GM19351 (cell line): Measurements from ENCODE around the gene SFRP2.

Experiments
- ATAC-seq: cut with Tn5 transposase; IDR thresholded peaks from one replicate; pipeline ENCODE4 v1.9.1; 2021; ENCODE audit warnings: mild to moderate bottlenecking, moderate library complexity; ENCODE audit not compliant: unreplicated experiment

Gene SFRP2

DNA sequence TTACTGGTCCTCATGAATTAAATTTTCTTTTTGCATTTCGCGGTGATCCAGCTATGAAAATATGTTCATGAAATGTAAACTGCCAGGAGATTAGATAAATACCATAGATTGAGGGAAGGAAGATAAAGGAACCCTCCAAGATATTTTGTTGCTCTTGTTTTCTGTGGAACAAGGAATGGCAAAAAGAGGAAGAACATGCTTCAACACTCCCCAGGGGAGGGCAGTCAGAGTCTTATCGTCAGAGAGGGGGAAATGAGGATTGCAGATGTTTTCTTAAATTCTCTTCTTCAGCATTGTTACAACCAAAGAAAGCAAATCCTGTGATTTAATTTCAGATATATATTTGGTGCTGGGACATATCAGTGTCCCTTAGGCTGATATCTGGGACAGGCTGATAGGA lies 9.5 kb upstream of the SFRP2 start:
- ATAC-seq: no peak

DNA sequence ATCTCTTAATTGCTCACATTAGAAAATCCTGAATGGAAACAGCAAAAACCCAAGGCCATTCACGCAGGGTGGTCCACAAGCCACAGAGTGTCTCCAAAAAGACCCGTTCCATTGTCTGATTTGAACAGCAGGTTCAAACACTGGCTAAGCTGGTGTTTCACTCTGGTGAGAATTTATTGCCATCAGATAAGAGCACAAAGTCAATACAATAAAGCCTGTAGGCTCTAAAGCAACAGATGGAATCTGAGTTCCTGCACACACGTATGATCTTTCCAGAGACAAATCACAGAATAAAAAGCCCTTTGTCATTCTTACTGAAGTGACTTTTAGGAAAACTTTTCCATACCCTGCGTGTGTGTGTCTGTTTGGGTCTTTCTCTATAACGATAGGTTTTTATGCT lies 5.1 kb upstream of the SFRP2 start:
- no peak for ATAC-seq

DNA sequence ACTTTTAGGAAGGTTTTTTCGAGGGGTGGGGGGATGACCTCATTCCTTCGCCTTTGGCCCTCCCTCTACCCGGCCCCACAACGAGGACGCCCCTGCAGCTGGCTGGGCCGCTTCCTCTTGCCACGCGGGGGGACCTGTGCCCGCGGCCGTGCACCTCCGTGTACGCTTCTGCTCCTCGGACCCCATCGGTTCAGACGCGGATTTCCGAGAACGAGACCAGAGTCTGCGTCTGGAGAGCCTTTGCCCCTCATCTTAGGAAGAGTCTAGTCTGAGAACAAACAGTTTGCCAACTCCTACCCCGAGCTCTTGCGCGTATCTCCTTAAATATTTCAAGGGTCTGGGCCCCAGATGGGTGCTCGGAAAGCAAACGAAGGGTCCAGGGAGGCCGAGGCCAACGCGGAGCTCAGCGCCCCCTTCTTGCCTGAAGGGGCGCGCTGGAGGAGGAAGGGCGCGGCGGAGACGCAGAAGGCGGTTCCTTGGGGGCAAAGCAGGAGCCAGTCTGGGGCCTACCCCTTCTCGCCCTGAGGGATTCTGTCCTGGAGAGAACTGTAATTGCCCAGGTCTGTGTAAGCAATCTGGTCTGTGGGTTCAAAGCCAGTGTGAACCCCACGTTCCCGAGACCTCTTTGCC lies 3.9 kb upstream of the SFRP2 start:
- peak; percentile 29 for ATAC-seq

DNA sequence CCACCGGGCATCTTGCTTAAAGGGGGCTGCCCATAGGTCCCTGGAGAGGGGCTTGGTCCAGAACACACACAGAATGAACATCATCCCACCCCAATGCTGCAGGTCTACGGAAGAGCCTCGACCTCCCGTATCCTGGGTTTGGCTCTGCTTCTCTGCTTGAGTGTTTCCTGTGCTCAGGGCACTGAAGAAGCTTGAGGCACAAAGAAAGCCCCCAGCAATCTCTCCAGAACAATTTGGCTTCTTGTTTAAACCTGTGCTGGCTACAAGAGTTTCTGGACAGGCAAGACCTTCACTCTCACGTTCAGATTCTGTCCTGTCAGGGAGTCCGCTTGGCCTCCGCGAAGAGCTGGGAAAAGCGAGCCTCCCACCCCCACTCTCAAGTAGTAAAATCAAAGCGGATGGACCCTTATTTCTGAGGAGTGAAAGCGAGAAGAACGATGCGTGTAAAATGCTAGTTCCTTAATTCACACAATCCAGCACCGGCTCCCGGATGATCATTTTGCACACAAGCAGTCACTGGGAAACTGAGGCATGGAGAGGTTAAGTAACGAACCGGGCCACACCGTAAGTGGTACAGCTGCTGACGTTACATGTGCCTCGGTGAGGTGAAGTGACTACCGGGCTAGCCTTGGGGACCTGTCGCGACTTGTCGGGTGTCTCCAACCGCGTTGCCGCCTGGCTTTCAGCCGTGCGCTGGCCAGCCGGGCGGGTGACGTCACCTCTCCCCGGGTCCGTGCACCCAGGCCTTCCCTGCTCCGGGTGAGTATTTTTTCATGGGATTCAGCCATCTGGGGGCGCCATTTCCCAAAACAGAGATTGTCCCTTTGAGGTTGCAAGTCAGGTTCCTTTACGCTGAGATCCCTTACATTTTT lies 3.1 kb upstream of the SFRP2 start:
- peak; percentile 49 for ATAC-seq

DNA sequence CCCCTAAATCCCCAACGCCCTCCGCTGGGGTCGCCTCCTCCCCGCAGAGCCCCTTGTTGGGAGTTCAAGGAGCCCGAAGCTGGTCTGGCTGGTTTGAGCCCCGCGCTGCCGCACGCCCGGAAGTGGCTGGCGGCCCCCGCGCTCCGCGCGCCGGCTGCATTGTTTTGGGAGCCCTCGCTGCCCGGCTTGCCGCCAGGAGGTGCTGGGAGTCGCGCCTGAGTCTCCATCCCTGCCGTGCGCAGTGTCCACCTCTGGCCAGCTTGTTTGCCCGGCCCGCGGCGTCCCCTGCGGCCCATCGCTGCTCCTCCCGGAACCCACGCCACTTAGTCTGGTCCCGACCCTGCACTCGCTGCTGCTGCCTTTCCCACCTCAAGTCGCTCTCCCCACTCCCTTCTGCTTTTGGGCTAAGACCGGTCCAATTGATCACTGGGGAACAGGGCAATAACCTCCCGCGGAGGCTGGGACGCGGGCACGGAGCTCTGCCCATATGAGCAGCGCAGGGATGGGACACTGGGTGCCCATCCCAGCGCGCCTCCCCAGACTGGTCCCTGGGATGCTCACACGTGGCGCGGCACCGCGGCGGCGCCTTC lies 2.2 kb upstream of the SFRP2 start:
- ATAC-seq: no peak

DNA sequence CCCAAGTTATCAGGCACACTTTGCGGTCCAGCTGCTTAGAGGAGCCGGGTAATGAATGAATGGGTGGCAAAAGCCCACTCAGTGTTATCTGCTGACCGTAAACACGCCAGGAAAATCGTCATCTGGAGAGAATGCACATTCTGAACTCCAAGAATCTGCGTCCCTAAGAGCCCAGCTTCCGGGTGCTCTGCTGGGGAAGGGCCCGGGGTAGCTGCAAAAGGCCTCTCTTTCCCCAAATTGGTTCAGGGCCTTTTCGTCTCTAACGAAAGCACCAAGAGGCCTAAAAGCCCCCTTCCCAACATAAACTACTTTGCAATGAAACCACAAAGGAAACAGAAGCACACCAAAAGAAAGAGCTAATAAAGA lies 1.6 kb upstream of the SFRP2 start:
- ATAC-seq: no peak

DNA sequence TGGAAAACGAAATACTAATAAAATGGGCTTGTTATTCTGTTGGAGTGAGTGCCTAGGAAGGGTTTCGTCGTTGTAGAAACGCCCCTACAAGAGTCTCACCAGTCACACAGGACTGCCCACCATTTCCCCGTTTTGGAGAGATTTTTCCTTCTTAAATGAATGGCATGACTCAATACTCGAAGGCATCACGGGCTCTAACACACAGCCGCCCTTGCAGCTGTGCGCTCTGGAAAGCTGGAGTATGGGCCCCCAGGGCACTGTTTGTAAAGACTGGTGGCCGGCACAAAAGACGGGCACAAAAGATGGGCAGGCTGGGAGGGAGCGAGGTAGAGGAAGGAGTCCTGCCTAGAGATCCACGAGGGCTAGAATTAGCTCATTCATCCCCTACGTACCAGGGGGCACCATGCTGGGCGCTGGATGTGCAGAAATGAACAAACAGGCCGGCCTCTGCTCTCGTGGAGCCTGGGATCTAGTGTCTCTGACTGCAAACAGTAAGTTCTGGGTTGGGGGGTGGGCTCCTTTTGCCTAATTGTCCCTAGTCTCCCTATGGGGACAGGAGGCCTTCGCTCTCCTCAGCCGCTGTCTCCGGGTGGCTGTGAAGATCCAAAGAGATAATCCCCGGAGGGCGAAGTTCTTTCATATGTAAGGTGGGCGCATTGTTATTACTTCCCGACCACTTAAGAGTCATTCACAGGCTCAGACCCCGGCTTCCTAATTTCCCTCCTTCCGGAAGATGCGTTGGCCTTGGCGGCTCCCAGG lies 1.0 kb upstream of the SFRP2 start:
- ATAC-seq: no peak

DNA sequence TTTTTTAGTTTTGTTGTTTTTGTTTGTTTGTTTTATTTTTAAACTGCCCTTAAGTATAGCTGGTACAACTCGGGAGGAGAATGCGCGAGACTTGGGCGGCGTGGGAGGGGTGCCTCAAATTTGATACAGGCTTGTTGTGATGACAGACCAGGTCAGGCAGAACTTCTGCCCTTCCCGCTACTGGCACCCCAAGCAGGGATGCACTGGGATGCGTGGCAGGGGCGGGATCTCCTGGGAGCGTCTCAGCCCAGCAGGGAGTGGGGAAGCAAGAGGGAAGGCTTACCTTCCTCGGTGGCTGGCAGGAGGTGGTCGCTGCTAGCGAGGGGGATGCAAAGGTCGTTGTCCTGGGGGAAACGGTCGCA lies 851 bp downstream of the SFRP2 start:
- no peak for ATAC-seq

DNA sequence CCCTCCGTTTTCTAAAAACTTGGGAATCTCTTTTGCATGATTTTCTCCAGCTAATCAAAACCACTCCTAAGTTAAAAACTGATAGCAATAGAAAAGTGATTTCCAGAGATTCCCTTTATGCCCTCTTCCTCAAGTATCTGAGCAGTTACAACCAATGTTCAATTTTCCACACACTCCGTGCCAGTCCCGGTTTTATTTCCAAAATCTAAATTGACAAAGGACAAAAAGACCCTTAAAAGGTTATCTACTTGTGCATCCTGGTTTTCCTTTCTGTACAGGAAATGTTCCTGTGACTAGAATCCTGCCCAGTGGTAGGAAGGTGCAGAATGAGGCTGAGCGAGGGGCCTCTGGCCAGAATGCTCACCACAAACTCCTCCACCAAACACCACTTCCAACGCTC lies 1.3 kb downstream of the SFRP2 start:
- ATAC-seq: no peak

DNA sequence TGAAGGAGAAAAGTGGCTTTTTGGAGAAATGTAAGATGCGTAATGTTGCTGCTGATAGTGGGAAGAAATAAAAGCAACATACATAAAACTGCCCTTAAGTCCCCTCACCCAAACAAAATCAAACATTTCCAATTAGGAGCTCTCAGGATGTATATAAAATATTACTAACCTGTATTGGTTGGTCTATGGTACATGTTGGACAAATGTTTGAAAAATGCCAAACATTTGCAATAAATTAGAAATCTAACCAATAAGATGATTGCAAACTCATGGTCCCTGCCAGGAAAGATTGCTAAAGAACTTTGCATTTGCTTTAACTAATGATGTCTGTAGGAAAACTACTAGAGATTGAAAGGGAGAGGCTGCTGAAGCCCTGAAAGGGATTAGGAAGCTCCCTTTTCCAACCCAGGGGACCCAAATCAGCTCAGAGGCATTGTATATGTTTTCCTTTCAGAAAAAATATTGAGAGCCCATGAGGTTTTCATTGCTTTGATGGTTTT lies 1.8 kb downstream of the SFRP2 start:
- ATAC-seq: no peak

DNA sequence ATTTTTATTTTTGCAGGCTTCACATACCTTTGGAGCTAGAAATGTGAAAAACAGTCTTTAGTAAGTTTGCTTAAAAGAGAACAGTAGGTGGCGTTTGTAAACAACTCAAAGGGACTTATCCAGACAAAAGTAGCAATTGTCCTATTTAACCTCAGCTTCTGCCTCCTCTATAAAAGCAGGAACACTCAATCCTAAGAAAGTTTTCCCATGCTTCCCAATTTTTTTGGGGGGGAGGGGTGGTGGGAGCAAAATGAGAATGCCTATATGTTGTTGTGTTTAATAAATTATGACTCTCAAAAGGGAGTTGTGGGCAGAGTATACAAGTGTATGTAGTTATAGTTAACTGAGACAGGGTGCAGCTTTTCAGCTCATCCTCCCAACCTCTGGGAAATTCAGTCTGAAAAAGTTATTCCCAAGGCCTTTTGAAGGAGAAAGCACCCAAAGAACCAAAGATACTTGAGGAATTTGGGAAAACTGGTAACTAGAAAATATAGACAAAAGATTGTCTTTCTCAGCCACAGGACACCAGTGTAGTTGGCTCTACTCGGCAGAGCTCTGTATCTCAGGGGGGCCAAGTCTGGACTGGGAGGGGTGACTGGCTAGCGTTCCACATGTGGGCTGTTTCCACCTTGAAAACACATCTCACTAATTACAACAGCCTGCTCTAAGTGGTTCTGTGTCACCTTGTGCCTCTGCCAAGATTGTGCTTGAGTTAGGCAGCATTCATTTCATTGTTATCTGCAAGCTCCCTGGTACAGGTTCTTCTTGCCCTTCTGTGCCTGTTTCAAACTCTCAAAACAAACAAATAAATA lies 2.8 kb downstream of the SFRP2 start:
- no peak for ATAC-seq

DNA sequence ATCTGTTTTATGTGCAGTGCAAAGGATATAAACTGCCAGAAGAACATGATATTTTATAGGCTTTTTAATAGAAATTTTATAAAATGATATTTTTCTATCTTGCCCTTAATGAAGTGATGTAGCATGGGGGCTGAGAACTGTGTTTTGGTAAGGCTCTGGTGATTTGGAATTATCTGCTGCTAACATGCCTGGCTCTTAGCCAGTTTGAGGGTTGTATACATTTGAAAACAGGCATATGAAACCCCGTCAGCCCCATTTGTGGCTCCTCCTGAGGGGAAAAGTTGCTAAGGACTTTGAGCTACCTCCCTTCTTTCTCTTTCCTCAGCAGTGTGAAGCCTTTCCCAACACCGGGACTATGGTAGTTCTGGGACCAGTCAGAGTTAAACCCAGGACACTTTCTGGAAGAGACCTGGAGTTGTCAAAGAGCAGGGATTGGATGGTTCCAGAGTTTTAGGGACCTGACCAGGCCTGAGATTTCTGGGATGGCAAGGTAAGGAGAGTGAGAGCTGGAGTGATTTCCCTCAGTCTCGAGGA lies 4.7 kb downstream of the SFRP2 start:
- ATAC-seq: no peak

DNA sequence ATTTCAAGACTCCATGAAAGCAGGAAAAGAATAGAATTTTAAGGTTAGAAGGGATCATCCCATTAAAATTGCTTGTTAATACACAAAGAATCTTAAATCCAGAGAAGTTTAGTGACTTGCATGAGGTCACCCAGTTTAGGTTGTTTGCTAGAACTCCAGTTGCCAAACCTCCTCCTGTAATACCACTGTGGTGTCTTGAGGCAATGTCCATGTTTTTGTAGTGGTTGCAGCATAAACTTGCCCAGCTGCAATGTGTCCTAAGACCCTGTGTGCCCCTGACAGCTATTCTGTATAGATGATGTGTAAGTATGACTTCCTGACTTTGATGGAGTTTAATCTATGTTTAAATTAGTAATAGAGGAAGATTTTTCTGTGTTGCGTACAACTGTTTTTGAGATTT lies 6.3 kb downstream of the SFRP2 start:
- ATAC-seq: no peak

DNA sequence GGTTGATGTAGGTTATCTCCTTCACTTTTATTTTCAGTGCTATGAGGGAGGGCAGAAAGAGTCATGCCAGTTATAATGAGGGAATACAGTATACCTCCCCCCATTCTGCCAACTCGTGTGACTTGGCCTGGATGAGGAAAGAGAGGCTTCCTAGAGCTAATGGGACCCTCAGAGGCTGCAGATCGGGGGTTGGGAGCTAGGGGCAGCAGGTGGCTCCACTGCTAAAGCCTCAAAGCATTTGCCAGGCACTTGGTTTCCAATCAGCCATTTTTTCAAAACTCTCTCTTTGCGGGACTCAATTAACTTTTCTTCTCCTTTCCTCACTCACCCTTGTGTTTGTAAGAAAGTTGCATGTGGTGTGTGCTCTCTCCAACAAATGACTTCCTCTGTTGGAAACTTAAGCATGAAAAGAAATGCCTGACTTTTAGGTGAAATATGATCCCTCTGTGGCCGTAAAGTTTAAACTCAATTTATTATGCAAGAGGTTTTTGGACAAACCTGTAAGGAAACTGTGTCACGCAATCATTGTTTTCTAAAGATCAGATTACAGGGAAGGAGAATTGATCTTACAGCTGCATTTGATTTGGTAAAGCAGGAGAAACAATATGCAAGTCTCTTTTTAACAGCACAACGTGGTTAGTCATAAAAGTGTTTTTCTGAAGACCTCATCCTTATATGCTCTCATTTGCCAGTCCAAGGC lies 7.0 kb downstream of the SFRP2 start:
- ATAC-seq: no peak

DNA sequence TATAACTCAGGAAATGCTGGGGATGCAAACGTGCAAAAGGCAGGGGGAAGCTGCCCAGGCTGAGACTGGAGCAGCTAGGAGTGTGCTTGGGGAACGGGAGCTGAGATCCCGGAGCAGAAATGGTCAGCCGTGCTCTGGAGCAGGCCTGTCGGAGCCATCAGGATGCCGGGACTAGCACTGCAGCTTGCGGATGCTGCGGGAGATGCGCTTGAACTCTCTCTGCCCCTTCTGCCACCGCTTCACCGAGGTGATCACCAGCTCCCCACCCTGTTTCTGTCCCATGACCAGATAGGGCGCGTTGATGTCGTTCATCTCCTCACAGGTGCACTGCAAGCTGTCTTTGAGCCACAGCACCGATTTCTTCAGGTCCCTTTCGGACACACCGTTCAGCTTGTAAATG lies 7.6 kb downstream of the SFRP2 start:
- ATAC-seq: peak; percentile 5

DNA sequence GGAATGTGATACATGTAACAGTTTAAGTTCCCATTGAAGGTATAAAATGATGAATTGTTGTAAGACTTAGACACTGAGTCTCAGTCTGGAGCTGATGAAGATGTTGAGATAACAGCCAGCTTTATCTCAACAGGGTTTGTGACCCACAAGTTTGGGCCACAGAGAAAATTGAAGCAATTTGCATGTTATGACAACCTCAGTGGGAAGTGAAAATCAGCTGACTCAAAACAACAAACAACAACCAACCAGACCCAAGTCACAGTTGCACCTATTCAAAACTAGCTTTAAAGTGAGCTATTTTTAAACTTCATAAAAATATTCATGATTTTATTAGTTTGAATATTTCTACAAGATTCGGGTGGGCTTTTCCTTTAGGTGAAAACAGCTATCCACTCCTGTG lies 8.0 kb downstream of the SFRP2 start:
- ATAC-seq: peak; percentile 87

DNA sequence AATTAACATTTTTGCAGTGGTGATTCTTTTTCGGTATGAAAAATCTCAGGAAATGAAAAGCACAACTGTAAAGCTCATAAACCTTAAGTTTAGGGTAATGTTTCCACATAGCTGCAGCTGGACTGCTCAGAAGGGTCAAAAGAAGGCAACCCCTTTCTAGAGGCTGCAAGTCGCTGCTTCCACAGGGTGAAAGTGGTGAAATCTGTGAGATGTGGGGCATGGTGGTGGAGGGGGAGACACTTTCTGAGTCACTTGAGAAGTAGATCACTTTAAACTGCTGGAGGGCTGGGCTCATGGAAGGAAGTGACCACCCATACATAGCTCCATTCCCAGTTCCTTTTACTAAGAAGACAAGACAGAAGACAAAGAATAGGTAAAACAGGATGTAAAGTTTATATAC lies 8.7 kb downstream of the SFRP2 start:
- ATAC-seq: no peak

DNA sequence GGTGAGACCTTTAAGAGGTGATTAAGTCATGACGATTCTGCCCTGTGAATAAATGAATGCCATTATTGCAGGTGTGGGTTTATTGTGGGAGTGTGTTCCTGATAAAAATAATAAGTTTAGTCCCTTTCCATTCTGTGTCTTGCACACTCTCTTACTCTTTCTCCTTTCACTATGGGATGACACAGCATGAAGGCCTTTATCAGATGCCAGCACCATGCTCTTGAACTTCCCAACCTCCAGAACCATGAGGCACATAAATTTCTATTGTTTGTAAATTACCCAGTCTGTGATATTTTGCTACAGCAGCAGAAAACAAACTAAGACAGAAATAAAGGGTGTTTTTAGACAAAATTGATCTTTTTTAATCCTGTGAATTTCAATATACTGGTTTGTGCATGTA lies 10.5 kb downstream of the SFRP2 start:
- ATAC-seq: no peak

DNA sequence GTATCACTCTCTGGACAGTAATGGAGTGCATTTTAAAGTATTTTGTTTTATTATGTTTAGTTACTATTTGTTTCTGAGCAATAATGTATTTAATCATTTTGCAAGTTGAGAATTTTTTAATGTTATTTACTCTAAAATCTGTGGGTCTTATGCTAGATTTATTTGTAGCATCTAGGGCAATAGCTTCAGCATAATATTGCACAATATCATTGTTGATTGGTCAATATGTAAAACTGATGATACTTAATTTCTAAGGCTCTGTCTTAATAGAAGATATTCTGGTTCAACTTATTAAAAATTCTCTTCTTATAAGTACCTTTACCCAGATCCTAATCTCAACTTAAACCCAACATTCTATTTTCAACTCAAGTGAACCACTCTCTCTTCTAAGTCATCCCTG lies 11.5 kb downstream of the SFRP2 start:
- ATAC-seq: no peak

DNA sequence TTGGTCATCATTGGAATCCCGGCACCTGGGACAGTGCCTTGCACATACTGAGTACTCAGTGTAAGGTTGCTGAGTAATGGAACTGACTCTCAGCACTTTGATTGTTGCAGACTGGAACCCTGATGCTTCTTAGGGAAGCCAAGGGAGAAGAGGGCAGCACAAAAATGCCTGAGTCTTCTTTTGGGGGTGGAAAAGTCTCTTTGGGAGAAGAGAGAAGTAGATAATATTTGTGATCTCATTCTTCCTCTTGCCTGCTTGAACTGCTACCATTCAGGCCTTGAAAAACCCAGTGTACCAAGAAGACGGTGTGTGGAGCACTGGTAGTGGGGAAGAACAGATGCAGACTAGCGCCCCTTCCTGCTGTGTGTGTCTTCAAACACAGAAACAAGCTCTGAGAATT lies 12.3 kb downstream of the SFRP2 start:
- no peak for ATAC-seq
